ENCODE data around the gene FAM89B. TPM values are rescaled to one million over a fixed set of nuclear protein-coding genes. Genes with fewer than 3 reads are reported as not detected.

The FAM89B gene

DNA sequence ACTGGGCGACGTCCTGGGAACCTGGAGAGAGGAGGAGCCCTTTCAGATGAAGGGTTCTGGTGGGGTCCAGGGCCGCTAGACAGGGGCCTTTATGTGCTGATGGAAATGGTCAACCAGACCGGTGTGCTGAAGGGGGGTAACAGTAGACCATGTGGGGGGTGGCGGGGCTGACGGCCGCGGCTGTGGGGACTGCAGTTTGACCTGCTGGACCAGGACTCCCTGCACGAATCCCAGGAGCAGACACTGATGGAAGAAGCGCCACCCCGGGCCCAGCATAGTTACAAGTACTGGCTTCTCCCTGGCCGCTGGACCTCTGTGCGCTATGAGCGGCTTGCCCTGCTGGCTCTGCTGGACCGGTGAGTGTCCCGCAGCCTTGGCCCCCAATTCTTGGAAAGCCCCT lies 49.7 kb downstream of the FAM89B start:
- no peak overlapping the region for H2AK5ac ChIP-seq (ENCODE audit: low read depth, low read length)
- H4K91ac ChIP-seq (ENCODE audit: low read depth, low read length, poor library complexity), result no peak overlapping the region
- no peak overlapping the region for H2BK15ac ChIP-seq (ENCODE audit: low read length)
- H3K36me3 ChIP-seq (replicated peaks in 1 of 2; ENCODE audit: control insufficient read depth in 2 of 2, insufficient read depth in 2 of 2, low read length in 2 of 2), result peaks cover 50 to 93% of the 10 kb centered on the region in 2 donors
- peak overlapping the region; percentile 21 for H3K9ac ChIP-seq (ENCODE audit: low read depth, low read length, poor library complexity)
- no peak overlapping the region for H2BK5ac ChIP-seq (ENCODE audit: low read length)
- H3K23ac ChIP-seq (ENCODE audit: low read depth, low read length, poor library complexity), result no peak overlapping the region
- H2BK12ac ChIP-seq (ENCODE audit: low read length), result no peak overlapping the region
- H2AFZ ChIP-seq (ENCODE audit: low read length), result no peak overlapping the region
- no peak for DNase-seq (ENCODE audit: low spot score)
- no peak overlapping the region for H2BK120ac ChIP-seq (ENCODE audit: low read depth, low read length)
- H3K4me3 ChIP-seq (ENCODE audit: low read length in 2 of 2), result no peak overlapping the region
- peak overlapping the region; percentile 17 for H4K8ac ChIP-seq (ENCODE audit: low read depth, low read length)
- no peaks in the 10 kb centered on the region for H3K4me1 ChIP-seq (ENCODE audit: control insufficient read depth in 2 of 2, insufficient read depth in 1 of 2, low read depth in 1 of 2, low read length in 2 of 2)
- no peak overlapping the region for H3K4me2 ChIP-seq (ENCODE audit: insufficient read depth, low read length, poor library complexity, severe bottlenecking)
- peaks cover 0 to 2% of the 10 kb centered on the region in 2 donors for H3K9me3 ChIP-seq (replicated peaks in 1 of 2; ENCODE audit: control insufficient read depth in 2 of 2, insufficient read depth in 1 of 2, low read depth in 1 of 2, low read length in 2 of 2)
- H3K79me1 ChIP-seq (ENCODE audit: low read depth, low read length), result peaks cover 14% of the 10 kb centered on the region
- no peak overlapping the region for H3K27ac ChIP-seq (replicated peaks; ENCODE audit: low read length)
- no CpG with 5 or more reads among the region's 16 CpGs for WGBS, 2 donors (ENCODE audit: extremely low coverage in 2 of 2, insufficient read length in 2 of 2, insufficient replicate concordance in 1 of 2)
- H3K27me3 ChIP-seq (ENCODE audit: control insufficient read depth in 3 of 3, insufficient read depth in 3 of 3, low read depth in 1 of 3, low read length in 3 of 3), result peaks cover 0 to 1% (median 0%) of the 10 kb centered on the region in 3 experiments
- H3K18ac ChIP-seq (ENCODE audit: low read length), result no peak overlapping the region
- peak overlapping the region; percentile 56 for H3K14ac ChIP-seq (ENCODE audit: low read length)
- no peak overlapping the region for H3K4ac ChIP-seq (ENCODE audit: low read length)

DNA sequence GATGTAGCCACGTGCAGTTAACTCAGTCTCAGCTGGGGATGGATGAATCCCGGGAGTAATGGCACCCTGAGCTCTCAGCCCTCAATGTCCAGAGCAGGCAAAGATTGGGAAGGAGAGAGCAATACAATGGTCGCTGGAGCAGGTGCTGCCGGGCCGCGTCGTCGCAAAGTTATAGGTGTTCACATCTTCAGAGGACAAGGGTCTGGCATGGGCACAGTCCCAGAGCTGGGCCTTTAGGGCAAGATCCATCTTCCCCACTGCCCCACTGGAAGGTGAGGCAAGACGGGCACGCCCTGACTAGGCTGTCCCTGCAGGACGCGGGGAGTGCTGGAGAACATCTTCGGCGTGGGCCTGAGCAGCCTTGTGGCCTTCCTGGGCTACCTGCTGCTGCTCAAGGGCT lies 50.8 kb downstream of the FAM89B start:
- H2AK5ac ChIP-seq (ENCODE audit: low read depth, low read length), result no peak overlapping the region
- H3K4me2 ChIP-seq (ENCODE audit: insufficient read depth, low read length, poor library complexity, severe bottlenecking), result no peak overlapping the region
- no peak overlapping the region for H4K8ac ChIP-seq (ENCODE audit: low read depth, low read length)
- no peak overlapping the region for H3K4ac ChIP-seq (ENCODE audit: low read length)
- no peak overlapping the region for H2BK12ac ChIP-seq (ENCODE audit: low read length)
- WGBS, 2 donors (ENCODE audit: extremely low coverage in 2 of 2, insufficient read length in 2 of 2, insufficient replicate concordance in 1 of 2), result no CpG with 5 or more reads among the region's 14 CpGs
- no peak overlapping the region for H3K27ac ChIP-seq (replicated peaks; ENCODE audit: low read length)
- peaks cover 0 to 1% (median 0%) of the 10 kb centered on the region in 3 experiments for H3K27me3 ChIP-seq (ENCODE audit: control insufficient read depth in 3 of 3, insufficient read depth in 3 of 3, low read depth in 1 of 3, low read length in 3 of 3)
- no peak overlapping the region for H2BK120ac ChIP-seq (ENCODE audit: low read depth, low read length)
- H4K91ac ChIP-seq (ENCODE audit: low read depth, low read length, poor library complexity), result no peak overlapping the region
- H3K4me1 ChIP-seq (ENCODE audit: control insufficient read depth in 2 of 2, insufficient read depth in 1 of 2, low read depth in 1 of 2, low read length in 2 of 2), result no peaks in the 10 kb centered on the region
- H3K18ac ChIP-seq (ENCODE audit: low read length), result no peak overlapping the region
- H3K23ac ChIP-seq (ENCODE audit: low read depth, low read length, poor library complexity), result no peak overlapping the region
- H3K9me3 ChIP-seq (replicated peaks in 1 of 2; ENCODE audit: control insufficient read depth in 2 of 2, insufficient read depth in 1 of 2, low read depth in 1 of 2, low read length in 2 of 2), result peaks cover 0 to 2% of the 10 kb centered on the region in 2 donors
- H2BK15ac ChIP-seq (ENCODE audit: low read length), result no peak overlapping the region
- H3K9ac ChIP-seq (ENCODE audit: low read depth, low read length, poor library complexity), result no peak overlapping the region
- H3K14ac ChIP-seq (ENCODE audit: low read length), result no peak overlapping the region
- H3K4me3 ChIP-seq (ENCODE audit: low read length in 2 of 2), result no peak overlapping the region
- H3K79me1 ChIP-seq (ENCODE audit: low read depth, low read length), result peaks cover 14% of the 10 kb centered on the region
- no peak overlapping the region for H2AFZ ChIP-seq (ENCODE audit: low read length)
- H2BK5ac ChIP-seq (ENCODE audit: low read length), result no peak overlapping the region
- no peak for DNase-seq (ENCODE audit: low spot score)
- H3K36me3 ChIP-seq (replicated peaks in 1 of 2; ENCODE audit: control insufficient read depth in 2 of 2, insufficient read depth in 2 of 2, low read length in 2 of 2), result peaks cover 53 to 93% of the 10 kb centered on the region in 2 donors

Small RNA genes lying within 50 kb of the gene (small RNA-seq; reads per million reads assigned to genes)
- gene AP001362.1 (ENCODE audit: insufficient read depth), result not detected
